CD4-positive, alpha-beta memory T cell (primary cell): ENCODE results near the gene SLITRK5. TPM values are rescaled to one million over a fixed set of nuclear protein-coding genes. Genes with fewer than 3 reads are reported as not detected.

Experiments
- CTCF ChIA-PET: fragments of 350-600 bp; sonication (Branson Sonifier 250); formaldehyde crosslinking; loops from one replicate; lab custom pipeline; 2021; ENCODE audit warnings: inconsistent platforms; ENCODE audit not compliant: partially characterized antibody; lab: Charles Lee
- POLR2A ChIA-PET: fragments of 350-600 bp; sonication (Branson Sonifier 250); formaldehyde crosslinking; loops from one replicate; lab custom pipeline; 2021; ENCODE audit not compliant: partially characterized antibody; lab: Charles Lee
- DNase-seq, 5 donors: peaks; one replicate each; pipeline versions ENCODE4 v3.0.0 to v3.0.0-alpha.2; 2020 to 2022; ENCODE audit warnings: mixed read lengths in 1 of 5
- H3K27ac ChIP-seq: one replicate; pipeline ENCODE4 v1.7.0; 2013; ENCODE audit warnings: low read depth, low read length
- H3K27me3 ChIP-seq: 2 replicates; pipeline ENCODE4 v1.7.0; 2013; ENCODE audit warnings: mild to moderate bottlenecking, low read length, moderate library complexity; ENCODE audit not compliant: insufficient read depth
- H3K36me3 ChIP-seq: 2 replicates; pipeline ENCODE4 v1.7.0; 2013; ENCODE audit warnings: mild to moderate bottlenecking, low read length, moderate library complexity; ENCODE audit not compliant: insufficient read depth
- H3K4me1 ChIP-seq: 2 replicates; pipeline ENCODE4 v1.7.0; 2013; ENCODE audit warnings: mild to moderate bottlenecking, low read length, moderate library complexity; ENCODE audit not compliant: insufficient read depth
- H3K4me3 ChIP-seq, 2 donors: one replicate each; pipeline ENCODE4 v1.7.0; 2013; ENCODE audit warnings: low read length in 2 of 2, mild to moderate bottlenecking in 1 of 2
- H3K9me3 ChIP-seq, 2 donors: one replicate each; pipeline ENCODE4 v1.7.0; 2013; ENCODE audit warnings: low read length in 2 of 2, control low read depth in 1 of 2; ENCODE audit not compliant: control insufficient read depth in 1 of 2
- H3K27ac Mint-ChIP-seq, 7 donors: one replicate each; pipeline ENCODE4 v1.8.0; 2020 to 2021; ENCODE audit warnings: mixed read lengths in 7 of 7, mild to moderate bottlenecking in 6 of 7, inconsistent platforms in 3 of 7, moderate library complexity in 3 of 7
- H3K27me3 Mint-ChIP-seq, 2 donors: one replicate each; pipeline ENCODE4 v1.8.0; 2020 to 2021; ENCODE audit warnings: mixed read lengths in 2 of 2
- H3K36me3 Mint-ChIP-seq, 2 donors: one replicate each; pipeline ENCODE4 v1.8.0; 2020 to 2021; ENCODE audit warnings: mixed read lengths in 2 of 2, inconsistent platforms in 1 of 2, mild to moderate bottlenecking in 1 of 2
- H3K4me1 Mint-ChIP-seq, 4 donors: one replicate each; pipeline ENCODE4 v1.8.0; 2020 to 2021; ENCODE audit warnings: mixed read lengths in 4 of 4, mild to moderate bottlenecking in 1 of 4
- H3K4me3 Mint-ChIP-seq, 8 donors: one replicate each; pipeline ENCODE4 v1.8.0; 2020 to 2021; ENCODE audit warnings: mixed read lengths in 8 of 8, mild to moderate bottlenecking in 7 of 8, moderate library complexity in 6 of 8, inconsistent platforms in 3 of 8
- H3K9me3 Mint-ChIP-seq, 8 donors: one replicate each; pipeline ENCODE4 v1.8.0; 2020 to 2021; ENCODE audit warnings: mixed read lengths in 8 of 8, mild to moderate bottlenecking in 5 of 8, inconsistent platforms in 3 of 8, moderate library complexity in 1 of 8
- intact Hi-C: fragments of 100-400 bp; cut with micrococcal nuclease; formaldehyde crosslinking; loops from one replicate; pipeline ENCODE4 v1.15.1; 2023
- polyA plus RNA-seq, 2 donors: library from polyadenylated mRNA; unstranded; fragments of 300-500 nt; fragmentation: Illumina TruSeq; gene quantifications; one replicate each; pipeline ENCODE4 v1.2.3, GENCODE V29; 2021
- total RNA-seq, 2 experiments: library from RNA; stranded (reverse); gene quantifications; one replicate each; pipeline ENCODE4 v1.2.3, GENCODE V29; 2021

SLITRK5 gene
- total and polyA plus RNA-seq, 4 experiments from 2014 or later = 0.02 to 0.44 (median 0.38) TPM; not detected in 1

DNA sequence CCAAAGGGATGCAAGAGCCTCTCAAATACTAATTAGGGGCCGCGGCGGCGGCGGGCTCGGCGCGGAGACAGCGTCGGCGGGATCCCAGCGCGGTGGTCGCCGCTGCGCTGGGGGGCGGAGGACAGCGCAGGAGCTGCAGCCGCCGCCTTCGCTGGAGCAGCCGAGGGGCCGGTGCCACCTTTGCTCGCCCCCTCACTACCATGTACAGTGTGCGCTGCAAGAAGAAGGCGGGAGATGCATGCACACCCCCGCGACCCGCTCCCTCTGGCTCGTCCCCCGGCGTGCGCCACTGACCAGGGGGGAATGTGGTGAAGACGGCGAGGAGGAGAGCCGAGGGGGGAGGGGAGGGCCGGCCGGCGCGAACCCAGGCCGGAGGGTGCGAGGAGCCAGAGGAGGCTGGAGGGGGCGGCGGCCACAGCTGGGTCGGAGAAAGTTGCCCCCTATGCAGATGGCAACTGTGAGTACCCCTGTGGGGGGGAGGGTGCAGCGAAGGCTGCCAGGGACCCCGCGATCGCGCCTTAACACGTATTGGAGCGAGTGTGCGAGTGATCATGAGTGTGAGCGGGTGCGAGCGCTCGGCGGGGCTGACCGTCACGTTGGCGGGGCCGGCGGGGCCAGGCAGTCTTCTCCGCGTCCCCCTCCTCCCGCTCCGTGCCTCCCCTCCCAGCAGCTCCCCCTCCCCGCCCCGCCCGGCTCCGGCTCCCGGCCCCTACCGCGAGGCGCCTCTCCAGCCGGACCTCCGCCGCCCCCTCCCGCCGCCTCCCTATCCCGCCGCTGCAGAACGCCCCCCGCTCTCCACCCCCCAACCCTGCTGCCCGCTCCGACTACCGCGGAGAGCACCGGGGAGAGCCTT is 808 bp downstream of the SLITRK5 start:
- Mint-ChIP-seq H3K4me1 (peaks cover 3 to 38% (median 21%) of the 10 kb centered on the region in 4 donors), H3K27me3 (peaks cover 29 to 43% of the 10 kb centered on the region in 2 donors), H3K9me3 (peaks cover 0 to 36% (median 6%) of the 10 kb centered on the region in 8 donors), H3K27ac (peak overlapping the region in 1 of 7 donors; percentile 50), H3K4me3 (peak overlapping the region; percentile 61 to 90 (median 76)), H3K36me3 (peaks cover 0 to 1% of the 10 kb centered on the region in 2 donors)
- Histone ChIP-seq H3K4me3 (no peak overlapping the region), H3K27me3 (peaks cover 5% of the 10 kb centered on the region), H3K9me3 (no peaks in the 10 kb centered on the region), H3K27ac (no peak overlapping the region), H3K36me3 (no peaks in the 10 kb centered on the region), H3K4me1 (no peaks in the 10 kb centered on the region)
- intact Hi-C loops = no loop called here
- DNase-seq = no peak
- CTCF ChIA-PET = no interaction called here
- POLR2A ChIA-PET = no interaction called here

GRCh38 chr13:87674247-87674738 is 3.1 kb downstream of the SLITRK5 start:
- intact Hi-C loops = no loop called here
- H3K4me1 ChIP-seq = no peaks in the 10 kb centered on the region
- POLR2A ChIA-PET = no interaction called here
- DNase-seq = no peak
- no peaks in the 10 kb centered on the region for H3K36me3 ChIP-seq
- H3K27me3 Mint-ChIP-seq = peaks cover 33 to 52% of the 10 kb centered on the region in 2 donors
- peak overlapping the region in 1 of 7 donors; percentile 48 for H3K27ac Mint-ChIP-seq
- peaks cover 0 to 36% (median 7%) of the 10 kb centered on the region in 8 donors for H3K9me3 Mint-ChIP-seq
- CTCF ChIA-PET = no interaction called here
- no peak overlapping the region for H3K4me3 ChIP-seq
- H3K27me3 ChIP-seq = peaks cover 6% of the 10 kb centered on the region
- peaks cover 0 to 1% of the 10 kb centered on the region in 2 donors for H3K36me3 Mint-ChIP-seq
- no peaks in the 10 kb centered on the region for H3K9me3 ChIP-seq
- H3K4me3 Mint-ChIP-seq = peak overlapping the region in 6 of 8 donors; percentile 48 to 81 (median 56)
- peaks cover 3 to 51% (median 27%) of the 10 kb centered on the region in 4 donors for H3K4me1 Mint-ChIP-seq
- H3K27ac ChIP-seq = no peak overlapping the region

GRCh38 chr13:87675851-87676250 is 4.7 kb downstream of the SLITRK5 start:
- intact Hi-C loops = no loop called here
- Mint-ChIP-seq H3K4me1 (peaks cover 3 to 50% (median 24%) of the 10 kb centered on the region in 4 donors), H3K9me3 (peaks cover 0 to 31% (median 7%) of the 10 kb centered on the region in 8 donors), H3K36me3 (peaks cover 0 to 1% of the 10 kb centered on the region in 2 donors), H3K4me3 (peak overlapping the region in 1 of 8 donors; percentile 31), H3K27me3 (peaks cover 31 to 48% of the 10 kb centered on the region in 2 donors), H3K27ac (no peak overlapping the region)
- Histone ChIP-seq H3K4me1 (no peaks in the 10 kb centered on the region), H3K27ac (no peak overlapping the region), H3K9me3 (no peaks in the 10 kb centered on the region), H3K36me3 (no peaks in the 10 kb centered on the region), H3K4me3 (no peak overlapping the region), H3K27me3 (peaks cover 6% of the 10 kb centered on the region)
- DNase-seq = no peak
- CTCF ChIA-PET = no interaction called here
- POLR2A ChIA-PET = no interaction called here

DNA sequence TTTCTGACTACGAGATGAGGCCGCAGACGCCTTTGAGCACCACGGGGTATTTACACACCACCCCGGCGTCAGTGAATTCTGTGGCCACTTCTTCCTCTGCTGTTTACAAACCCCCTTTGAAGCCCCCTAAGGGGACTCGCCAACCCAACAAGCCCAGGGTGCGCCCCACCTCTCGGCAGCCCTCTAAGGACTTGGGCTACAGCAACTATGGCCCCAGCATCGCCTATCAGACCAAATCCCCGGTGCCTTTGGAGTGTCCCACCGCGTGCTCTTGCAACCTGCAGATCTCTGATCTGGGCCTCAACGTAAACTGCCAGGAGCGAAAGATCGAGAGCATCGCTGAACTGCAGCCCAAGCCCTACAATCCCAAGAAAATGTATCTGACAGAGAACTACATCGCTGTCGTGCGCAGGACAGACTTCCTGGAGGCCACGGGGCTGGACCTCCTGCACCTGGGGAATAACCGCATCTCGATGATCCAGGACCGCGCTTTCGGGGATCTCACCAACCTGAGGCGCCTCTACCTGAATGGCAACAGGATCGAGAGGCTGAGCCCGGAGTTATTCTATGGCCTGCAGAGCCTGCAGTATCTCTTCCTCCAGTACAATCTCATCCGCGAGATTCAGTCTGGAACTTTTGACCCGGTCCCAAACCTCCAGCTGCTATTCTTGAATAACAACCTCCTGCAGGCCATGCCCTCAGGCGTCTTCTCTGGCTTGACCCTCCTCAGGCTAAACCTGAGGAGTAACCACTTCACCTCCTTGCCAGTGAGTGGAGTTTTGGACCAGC is 5.3 kb downstream of the SLITRK5 start:
- Mint-ChIP-seq H3K27me3 (peaks cover 29 to 44% of the 10 kb centered on the region in 2 donors), H3K9me3 (peaks cover 0 to 28% (median 7%) of the 10 kb centered on the region in 8 donors), H3K36me3 (peaks cover 0 to 1% of the 10 kb centered on the region in 2 donors), H3K4me1 (peaks cover 3 to 44% (median 20%) of the 10 kb centered on the region in 4 donors), H3K27ac (no peak overlapping the region), H3K4me3 (peak overlapping the region in 3 of 8 donors; percentile 6 to 78 (median 31))
- H3K27ac ChIP-seq = no peak overlapping the region
- no peaks in the 10 kb centered on the region for H3K9me3 ChIP-seq
- intact Hi-C loops = no loop called here
- H3K4me1 ChIP-seq = no peaks in the 10 kb centered on the region
- no peaks in the 10 kb centered on the region for H3K36me3 ChIP-seq
- H3K27me3 ChIP-seq = peaks cover 6% of the 10 kb centered on the region
- POLR2A ChIA-PET = no interaction called here
- DNase-seq = peak in 1 of 5 donors; percentile 7
- H3K4me3 ChIP-seq = no peak overlapping the region
- CTCF ChIA-PET = no interaction called here

GRCh38 chr13:87677043-87677495 is 5.9 kb downstream of the SLITRK5 start:
- no peak overlapping the region for H3K27ac Mint-ChIP-seq
- intact Hi-C loops = no loop called here
- H3K9me3 ChIP-seq = no peaks in the 10 kb centered on the region
- no peak for DNase-seq
- no peak overlapping the region for H3K4me3 ChIP-seq
- CTCF ChIA-PET = no interaction called here
- peaks cover 0 to 1% of the 10 kb centered on the region in 2 donors for H3K36me3 Mint-ChIP-seq
- H3K4me1 ChIP-seq = no peaks in the 10 kb centered on the region
- H3K27me3 ChIP-seq = peaks cover 6% of the 10 kb centered on the region
- peak overlapping the region in 6 of 8 donors; percentile 31 to 78 (median 46) for H3K4me3 Mint-ChIP-seq
- H3K27me3 Mint-ChIP-seq = peaks cover 27 to 43% of the 10 kb centered on the region in 2 donors
- H3K36me3 ChIP-seq = no peaks in the 10 kb centered on the region
- POLR2A ChIA-PET = no interaction called here
- H3K9me3 Mint-ChIP-seq = peaks cover 0 to 25% (median 7%) of the 10 kb centered on the region in 8 donors
- no peak overlapping the region for H3K27ac ChIP-seq
- peaks cover 2 to 41% (median 17%) of the 10 kb centered on the region in 4 donors for H3K4me1 Mint-ChIP-seq

DNA sequence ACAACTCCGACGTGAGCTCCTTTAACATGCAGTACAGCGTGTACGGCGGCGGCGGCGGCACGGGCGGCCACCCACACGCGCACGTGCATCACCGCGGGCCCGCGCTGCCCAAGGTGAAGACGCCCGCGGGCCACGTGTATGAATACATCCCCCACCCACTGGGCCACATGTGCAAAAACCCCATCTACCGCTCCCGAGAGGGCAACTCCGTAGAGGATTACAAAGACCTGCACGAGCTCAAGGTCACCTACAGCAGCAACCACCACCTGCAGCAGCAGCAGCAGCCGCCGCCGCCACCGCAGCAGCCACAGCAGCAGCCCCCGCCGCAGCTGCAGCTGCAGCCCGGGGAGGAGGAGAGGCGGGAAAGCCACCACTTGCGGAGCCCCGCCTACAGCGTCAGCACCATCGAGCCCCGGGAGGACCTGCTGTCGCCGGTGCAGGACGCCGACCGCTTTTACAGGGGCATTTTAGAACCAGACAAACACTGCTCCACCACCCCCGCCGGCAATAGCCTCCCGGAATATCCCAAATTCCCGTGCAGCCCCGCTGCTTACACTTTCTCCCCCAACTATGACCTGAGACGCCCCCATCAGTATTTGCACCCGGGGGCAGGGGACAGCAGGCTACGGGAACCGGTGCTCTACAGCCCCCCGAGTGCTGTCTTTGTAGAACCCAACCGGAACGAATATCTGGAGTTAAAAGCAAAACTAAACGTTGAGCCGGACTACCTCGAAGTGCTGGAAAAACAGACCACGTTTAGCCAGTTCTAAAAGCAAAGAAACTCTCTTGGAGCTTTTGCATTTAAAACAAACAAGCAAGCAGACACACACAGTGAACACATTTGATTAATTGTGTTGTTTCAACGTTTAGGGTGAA is 6.6 kb downstream of the SLITRK5 start:
- Histone ChIP-seq H3K27me3 (peaks cover 6% of the 10 kb centered on the region), H3K27ac (no peak overlapping the region), H3K36me3 (no peaks in the 10 kb centered on the region), H3K4me1 (no peaks in the 10 kb centered on the region), H3K9me3 (no peaks in the 10 kb centered on the region), H3K4me3 (no peak overlapping the region)
- peak in 2 of 5 donors; percentile 23 to 43 for DNase-seq
- peak overlapping the region; percentile 45 to 84 (median 74) for H3K4me3 Mint-ChIP-seq
- H3K36me3 Mint-ChIP-seq = peaks cover 0 to 1% of the 10 kb centered on the region in 2 donors
- ChIA-PET POLR2A (no interaction called here), CTCF (no interaction called here)
- peaks cover 0 to 22% (median 6%) of the 10 kb centered on the region in 8 donors for H3K9me3 Mint-ChIP-seq
- H3K4me1 Mint-ChIP-seq = peaks cover 0 to 38% (median 16%) of the 10 kb centered on the region in 4 donors
- H3K27me3 Mint-ChIP-seq = peaks cover 25 to 40% of the 10 kb centered on the region in 2 donors
- H3K27ac Mint-ChIP-seq = no peak overlapping the region
- intact Hi-C loops = no loop called here
